ENCODE measurements around the gene SPPL2C.

SPPL2C gene

DNA sequence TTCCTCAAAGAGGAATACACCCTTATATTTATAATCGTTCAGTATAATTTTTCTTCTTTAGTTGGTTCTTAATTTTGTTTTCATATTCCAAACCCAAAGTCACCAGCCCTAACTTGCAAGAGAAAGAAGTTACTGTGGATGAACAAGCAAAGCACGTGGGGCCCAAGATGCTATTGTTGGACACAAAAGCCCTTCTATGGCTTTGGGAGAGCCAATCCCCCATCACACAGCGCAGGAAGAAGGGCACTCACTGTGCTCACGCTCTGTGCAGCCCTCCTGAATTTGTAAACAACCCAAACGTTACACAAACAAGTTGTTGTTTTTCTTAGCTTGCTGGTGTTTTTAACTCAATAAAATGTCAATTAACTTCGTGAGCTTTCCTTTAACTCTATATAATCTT lies 22.5 kb downstream of the SPPL2C start:
- Mint-ChIP-seq H3K4me3 (no peak overlapping the region), H3K27me3 (ENCODE audit: low read depth) (peaks cover 8% of the 10 kb centered on the region), H3K9me3 (no peaks in the 10 kb centered on the region), H3K36me3 (ENCODE audit: low read depth) (no peaks in the 10 kb centered on the region), H3K4me1 (ENCODE audit: low read depth) (peaks cover 9% of the 10 kb centered on the region), H3K27ac (no peak overlapping the region)
- no peak for DNase-seq (ENCODE audit: low spot score)

DNA sequence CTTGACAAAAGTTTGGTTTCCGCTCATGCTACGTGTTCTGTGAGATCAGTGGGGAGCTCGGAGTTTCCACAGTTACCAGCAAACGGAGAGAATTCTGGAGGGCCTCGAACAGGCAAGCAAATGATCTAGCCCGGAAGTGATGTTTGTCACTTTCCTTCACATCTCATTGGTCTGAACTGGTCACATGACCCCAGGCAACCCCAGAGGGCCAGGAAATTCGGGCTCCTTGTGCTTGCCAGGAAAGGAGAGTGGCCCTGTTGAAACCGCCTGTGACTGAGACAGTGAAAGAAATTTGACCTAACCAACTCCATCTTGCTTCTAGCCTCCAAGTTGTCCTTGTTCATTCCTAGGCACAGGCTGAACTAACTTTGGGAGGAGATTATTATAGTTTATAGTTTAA lies 23.0 kb downstream of the SPPL2C start:
- no peak overlapping the region for H3K27ac Mint-ChIP-seq
- H3K27me3 Mint-ChIP-seq (ENCODE audit: low read depth), result peaks cover 8% of the 10 kb centered on the region
- peaks cover 9% of the 10 kb centered on the region for H3K4me1 Mint-ChIP-seq (ENCODE audit: low read depth)
- H3K4me3 Mint-ChIP-seq, result no peak overlapping the region
- no peak for DNase-seq (ENCODE audit: low spot score)
- H3K36me3 Mint-ChIP-seq (ENCODE audit: low read depth), result no peaks in the 10 kb centered on the region
- H3K9me3 Mint-ChIP-seq, result no peaks in the 10 kb centered on the region

DNA sequence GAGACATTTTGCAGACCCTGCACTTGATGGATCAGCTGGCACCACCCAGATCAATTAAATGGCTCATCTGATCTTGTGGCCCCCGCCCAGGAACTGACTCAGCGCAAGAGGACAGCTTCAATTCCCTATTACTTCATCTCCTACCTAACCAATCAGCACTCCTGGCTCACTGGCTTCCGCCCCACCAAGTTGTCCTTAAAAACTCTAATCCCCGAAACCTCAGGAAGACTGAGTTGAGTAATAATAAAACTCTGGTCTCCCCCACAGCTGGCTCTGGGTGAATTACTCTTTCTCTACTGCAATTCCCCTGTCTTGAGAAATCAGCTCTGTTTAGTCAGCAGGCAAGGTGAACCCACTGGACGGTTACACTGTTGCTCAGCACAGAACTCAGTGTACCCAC lies 23.6 kb downstream of the SPPL2C start:
- no peak overlapping the region for H3K27ac Mint-ChIP-seq
- DNase-seq (ENCODE audit: low spot score), result no peak
- no peak overlapping the region for H3K4me3 Mint-ChIP-seq
- H3K27me3 Mint-ChIP-seq (ENCODE audit: low read depth), result peaks cover 8% of the 10 kb centered on the region
- no peaks in the 10 kb centered on the region for H3K36me3 Mint-ChIP-seq (ENCODE audit: low read depth)
- peaks cover 11% of the 10 kb centered on the region for H3K4me1 Mint-ChIP-seq (ENCODE audit: low read depth)
- H3K9me3 Mint-ChIP-seq, result no peaks in the 10 kb centered on the region

DNA sequence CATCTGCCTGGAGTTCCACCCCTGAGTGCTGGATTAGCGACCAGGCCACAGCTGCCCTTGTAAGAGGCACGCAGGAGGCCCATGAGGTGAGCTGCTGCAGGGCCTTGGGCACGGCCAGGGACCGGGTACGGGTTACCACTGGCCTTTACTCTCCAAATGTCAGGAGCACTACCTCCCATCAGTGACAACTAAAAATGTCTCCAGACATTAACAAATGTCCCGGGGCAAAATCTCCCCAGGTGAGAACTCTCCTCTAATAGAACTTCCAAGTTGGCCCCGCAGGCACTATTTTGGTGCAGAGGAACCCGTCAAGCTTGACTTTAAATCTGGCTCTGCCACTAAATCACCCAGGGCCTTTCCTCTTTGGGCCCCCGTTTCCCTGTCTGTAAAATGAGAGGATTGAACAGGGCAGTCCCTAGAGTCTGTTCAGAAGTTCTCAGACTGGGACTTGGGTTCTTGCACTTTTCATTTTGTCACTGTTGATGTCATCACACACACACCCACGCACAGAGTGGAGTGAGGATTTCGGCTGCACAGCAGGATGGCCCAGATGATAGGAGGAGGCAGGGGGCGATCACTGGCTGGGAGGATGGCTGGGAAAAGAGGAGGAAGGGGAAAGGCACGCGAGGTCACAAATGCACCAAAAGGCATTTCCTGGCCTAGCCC lies 25.1 kb downstream of the SPPL2C start:
- Mint-ChIP-seq H3K4me1 (ENCODE audit: low read depth) (peaks cover 14% of the 10 kb centered on the region), H3K9me3 (no peaks in the 10 kb centered on the region), H3K4me3 (no peak overlapping the region), H3K27ac (no peak overlapping the region), H3K27me3 (ENCODE audit: low read depth) (peaks cover 5% of the 10 kb centered on the region), H3K36me3 (ENCODE audit: low read depth) (no peaks in the 10 kb centered on the region)
- no peak for DNase-seq (ENCODE audit: low spot score)

DNA sequence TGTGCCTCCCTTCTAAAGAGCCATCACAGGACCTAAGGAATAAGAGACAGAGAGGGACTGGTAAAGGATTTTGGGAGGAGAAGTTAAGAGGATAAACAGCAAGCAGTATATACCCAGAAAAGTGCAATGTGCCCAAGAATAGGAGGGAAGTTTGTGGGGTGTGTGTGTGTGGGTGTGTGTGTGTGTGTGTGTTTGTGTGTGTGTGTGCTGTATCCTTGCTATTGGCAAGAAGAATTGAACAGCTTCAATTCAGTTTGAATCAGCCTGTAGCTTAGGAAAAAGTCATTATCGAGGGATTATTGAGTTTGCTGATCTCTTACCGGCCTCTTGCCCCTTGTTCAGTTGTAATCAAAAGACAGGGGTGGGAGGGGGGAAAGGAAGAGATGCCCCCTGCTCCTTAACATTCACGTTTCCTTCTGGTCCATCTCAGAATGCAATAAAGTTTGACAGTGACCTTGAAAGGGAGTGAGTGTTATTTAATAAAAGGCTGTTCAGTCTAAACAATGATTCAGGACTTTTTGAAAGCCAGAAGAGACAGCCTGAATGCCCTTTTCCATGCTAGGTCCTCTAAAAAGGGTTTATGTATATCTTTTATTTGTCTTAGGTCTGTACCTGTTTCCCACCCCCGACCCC lies 25.8 kb downstream of the SPPL2C start:
- Mint-ChIP-seq H3K36me3 (ENCODE audit: low read depth) (no peaks in the 10 kb centered on the region), H3K9me3 (no peaks in the 10 kb centered on the region), H3K27me3 (ENCODE audit: low read depth) (peaks cover 2% of the 10 kb centered on the region), H3K4me3 (no peak overlapping the region), H3K4me1 (ENCODE audit: low read depth) (peaks cover 14% of the 10 kb centered on the region), H3K27ac (no peak overlapping the region)
- DNase-seq (ENCODE audit: low spot score), result no peak

DNA sequence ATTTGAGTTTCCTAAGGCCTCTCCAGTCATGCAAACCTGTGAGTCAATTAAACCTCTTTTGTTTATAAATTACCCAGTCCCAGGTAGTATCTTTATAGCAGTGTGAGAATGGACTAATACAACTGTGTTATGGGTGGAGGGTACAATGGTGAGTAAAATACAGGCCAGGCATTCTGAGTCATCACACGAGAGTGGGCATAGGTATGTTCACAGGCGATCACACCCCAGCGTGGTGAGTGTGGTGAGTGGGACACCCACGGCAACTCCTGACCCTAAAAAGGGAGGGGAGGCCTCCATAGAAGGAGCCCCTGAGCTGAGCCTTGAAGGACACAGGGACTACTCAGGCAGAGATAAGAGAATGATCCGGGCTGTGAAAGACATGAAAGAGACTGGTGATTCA lies 27.0 kb downstream of the SPPL2C start:
- H3K4me3 Mint-ChIP-seq, result no peak overlapping the region
- H3K27me3 Mint-ChIP-seq (ENCODE audit: low read depth), result peaks cover 6% of the 10 kb centered on the region
- H3K4me1 Mint-ChIP-seq (ENCODE audit: low read depth), result peaks cover 14% of the 10 kb centered on the region
- no peak overlapping the region for H3K27ac Mint-ChIP-seq
- no peaks in the 10 kb centered on the region for H3K9me3 Mint-ChIP-seq
- peak; percentile 26 for DNase-seq (ENCODE audit: low spot score)
- H3K36me3 Mint-ChIP-seq (ENCODE audit: low read depth), result no peaks in the 10 kb centered on the region

DNA sequence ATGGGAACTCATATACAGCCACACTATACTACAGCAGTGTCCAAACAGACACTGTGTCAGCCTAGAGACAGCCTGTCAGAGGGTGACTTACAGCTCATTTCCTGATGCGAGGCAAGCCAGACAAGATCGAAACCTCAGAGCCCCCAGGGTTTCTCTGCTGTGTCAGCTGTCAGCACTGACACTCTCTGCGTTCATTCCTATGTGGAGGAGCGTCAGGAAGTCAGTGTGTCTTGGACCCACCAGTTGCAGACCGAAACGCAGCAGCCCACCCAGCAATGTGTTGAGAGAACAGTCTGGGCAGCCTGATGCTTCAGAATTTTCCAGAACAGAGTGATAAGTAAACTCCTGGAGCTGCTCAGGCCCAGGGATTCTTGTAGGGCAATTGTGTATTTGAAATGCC lies 29.0 kb downstream of the SPPL2C start:
- peak overlapping the region; percentile 64 for H3K27ac Mint-ChIP-seq
- H3K4me3 Mint-ChIP-seq, result peak overlapping the region; percentile 68
- peaks cover 14% of the 10 kb centered on the region for H3K4me1 Mint-ChIP-seq (ENCODE audit: low read depth)
- peak; percentile 42 for DNase-seq (ENCODE audit: low spot score)
- no peaks in the 10 kb centered on the region for H3K36me3 Mint-ChIP-seq (ENCODE audit: low read depth)
- no peaks in the 10 kb centered on the region for H3K9me3 Mint-ChIP-seq
- peaks cover 6% of the 10 kb centered on the region for H3K27me3 Mint-ChIP-seq (ENCODE audit: low read depth)

DNA sequence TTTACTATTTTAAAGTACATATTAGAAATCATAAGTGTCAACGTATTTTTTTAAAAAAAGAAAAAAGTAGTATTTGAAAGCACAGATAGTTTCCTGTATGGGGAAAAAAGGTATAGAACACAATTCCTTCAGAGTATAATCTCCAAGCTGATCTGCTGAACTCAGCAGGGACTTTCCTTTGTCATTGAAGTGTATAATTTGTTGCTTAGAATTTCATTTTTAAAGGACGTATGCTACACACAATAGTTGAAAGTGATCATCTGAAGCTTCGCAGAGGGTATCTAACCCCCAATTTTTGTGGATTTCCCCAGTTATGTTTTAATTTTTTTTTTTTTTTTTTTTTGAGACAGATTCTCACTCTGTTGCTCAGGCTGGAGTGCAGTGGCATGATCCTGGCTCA lies 29.5 kb downstream of the SPPL2C start:
- no peaks in the 10 kb centered on the region for H3K9me3 Mint-ChIP-seq
- no peaks in the 10 kb centered on the region for H3K36me3 Mint-ChIP-seq (ENCODE audit: low read depth)
- peaks cover 6% of the 10 kb centered on the region for H3K27me3 Mint-ChIP-seq (ENCODE audit: low read depth)
- no peak for DNase-seq (ENCODE audit: low spot score)
- no peak overlapping the region for H3K27ac Mint-ChIP-seq
- H3K4me3 Mint-ChIP-seq, result no peak overlapping the region
- peaks cover 14% of the 10 kb centered on the region for H3K4me1 Mint-ChIP-seq (ENCODE audit: low read depth)

DNA sequence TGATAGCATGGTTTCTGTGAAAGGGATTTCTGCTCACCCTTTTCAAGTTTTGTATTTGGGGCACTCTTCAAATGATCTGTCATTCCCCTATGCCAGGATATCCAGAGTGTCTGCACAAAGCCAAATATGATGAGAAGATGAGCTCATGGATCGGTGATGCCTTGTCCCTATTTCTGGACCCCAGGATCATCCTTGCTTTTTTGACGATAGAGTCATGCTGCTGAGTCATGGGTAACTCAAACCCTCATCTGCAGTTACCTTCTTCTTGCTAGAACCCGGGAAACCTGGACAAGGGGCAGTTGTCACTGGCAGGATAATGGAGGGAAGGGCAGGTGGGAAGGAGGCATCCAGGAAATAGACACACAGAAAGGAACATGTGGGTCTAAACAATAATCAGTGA lies 31.9 kb downstream of the SPPL2C start:
- Mint-ChIP-seq H3K9me3 (no peaks in the 10 kb centered on the region), H3K4me3 (no peak overlapping the region), H3K27me3 (ENCODE audit: low read depth) (peaks cover 6% of the 10 kb centered on the region), H3K4me1 (ENCODE audit: low read depth) (peaks cover 10% of the 10 kb centered on the region), H3K36me3 (ENCODE audit: low read depth) (no peaks in the 10 kb centered on the region), H3K27ac (no peak overlapping the region)
- no peak for DNase-seq (ENCODE audit: low spot score)

DNA sequence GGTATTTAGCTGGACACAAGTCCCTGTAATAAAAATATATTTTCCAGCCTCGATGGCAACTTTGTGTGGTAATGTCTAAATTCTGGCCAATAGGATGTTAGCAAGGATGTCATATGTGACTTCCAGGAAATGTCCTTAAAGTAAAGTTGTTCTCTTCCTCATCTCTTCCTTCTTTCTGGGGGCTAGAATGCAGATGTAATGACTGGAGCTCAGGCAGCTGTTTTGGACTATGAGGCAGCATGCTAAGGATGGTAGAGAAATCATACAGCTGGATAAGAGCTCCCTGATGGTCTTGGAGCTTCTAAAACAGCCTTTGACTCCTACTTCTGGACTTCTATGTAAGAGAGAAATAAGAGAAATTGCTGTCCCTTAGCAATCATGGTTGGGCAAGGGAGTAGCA lies 32.8 kb downstream of the SPPL2C start:
- no peak for DNase-seq (ENCODE audit: low spot score)
- peaks cover 6% of the 10 kb centered on the region for H3K27me3 Mint-ChIP-seq (ENCODE audit: low read depth)
- H3K36me3 Mint-ChIP-seq (ENCODE audit: low read depth), result no peaks in the 10 kb centered on the region
- peaks cover 11% of the 10 kb centered on the region for H3K4me1 Mint-ChIP-seq (ENCODE audit: low read depth)
- no peaks in the 10 kb centered on the region for H3K9me3 Mint-ChIP-seq
- H3K4me3 Mint-ChIP-seq, result no peak overlapping the region
- no peak overlapping the region for H3K27ac Mint-ChIP-seq

DNA sequence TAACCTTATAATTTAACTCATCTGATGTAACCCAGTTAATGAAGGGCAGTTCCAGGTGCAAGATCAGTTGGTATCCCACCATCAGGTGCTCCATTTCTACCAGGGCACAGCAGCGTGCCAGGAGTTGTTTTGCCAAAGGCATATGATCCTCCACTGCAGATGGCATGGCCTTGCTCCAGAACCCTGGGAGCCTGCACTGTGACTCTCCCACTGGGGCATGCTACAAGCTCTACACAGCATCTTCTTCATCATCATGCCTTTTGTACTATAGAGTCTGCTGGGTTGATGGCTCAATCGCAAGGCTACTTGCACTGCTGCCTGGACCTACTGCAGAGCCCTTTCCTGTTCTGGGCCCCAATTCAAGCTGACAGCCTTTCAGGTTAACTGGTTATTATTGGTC lies 38.4 kb downstream of the SPPL2C start:
- Mint-ChIP-seq H3K4me1 (ENCODE audit: low read depth) (peaks cover 6% of the 10 kb centered on the region), H3K27me3 (ENCODE audit: low read depth) (no peaks in the 10 kb centered on the region), H3K4me3 (no peak overlapping the region), H3K9me3 (no peaks in the 10 kb centered on the region), H3K27ac (no peak overlapping the region), H3K36me3 (ENCODE audit: low read depth) (no peaks in the 10 kb centered on the region)
- DNase-seq (ENCODE audit: low spot score), result no peak

DNA sequence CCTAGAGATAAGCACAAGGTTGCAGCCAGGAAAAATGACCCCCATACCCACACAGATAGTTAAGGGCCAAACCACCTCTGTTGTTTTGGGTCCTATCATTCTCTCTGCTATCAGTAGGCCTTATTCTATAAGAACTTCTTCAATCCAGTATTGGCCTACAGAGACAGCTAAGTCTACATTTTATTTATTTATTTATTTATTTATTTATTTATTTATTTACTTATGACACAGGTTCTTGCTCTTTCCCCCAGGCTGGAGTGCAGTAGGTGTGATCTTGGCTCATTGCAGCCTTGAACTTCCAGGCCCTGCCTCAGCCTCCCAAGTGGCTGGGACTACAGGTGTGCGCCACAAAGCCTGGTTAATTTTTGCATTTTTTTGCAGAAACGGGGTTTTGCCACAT lies 42.2 kb downstream of the SPPL2C start:
- peaks cover 6% of the 10 kb centered on the region for H3K4me1 Mint-ChIP-seq (ENCODE audit: low read depth)
- no peak for DNase-seq (ENCODE audit: low spot score)
- no peak overlapping the region for H3K27ac Mint-ChIP-seq
- peaks cover 13% of the 10 kb centered on the region for H3K27me3 Mint-ChIP-seq (ENCODE audit: low read depth)
- no peak overlapping the region for H3K4me3 Mint-ChIP-seq
- H3K9me3 Mint-ChIP-seq, result no peaks in the 10 kb centered on the region
- H3K36me3 Mint-ChIP-seq (ENCODE audit: low read depth), result no peaks in the 10 kb centered on the region

DNA sequence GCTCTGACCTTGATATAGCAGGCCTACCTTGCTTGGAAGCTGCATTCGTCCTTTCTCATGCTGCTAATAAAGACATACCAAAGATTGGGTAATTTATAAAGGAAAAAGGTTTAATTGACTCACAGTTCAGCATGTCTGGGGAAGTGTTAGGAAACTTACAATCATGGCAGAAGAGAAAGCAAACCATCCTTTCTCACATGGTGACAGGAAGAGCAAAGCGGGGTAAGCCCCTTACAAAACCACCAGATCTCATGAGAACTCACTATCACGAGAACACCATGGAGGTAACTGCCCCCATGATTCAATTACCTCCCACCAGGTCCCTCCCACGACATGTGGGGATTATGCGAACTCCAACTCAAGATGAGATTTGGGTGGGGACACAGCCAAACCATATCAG lies 43.7 kb downstream of the SPPL2C start:
- Mint-ChIP-seq H3K4me3 (no peak overlapping the region), H3K4me1 (ENCODE audit: low read depth) (no peaks in the 10 kb centered on the region), H3K36me3 (ENCODE audit: low read depth) (no peaks in the 10 kb centered on the region), H3K27ac (no peak overlapping the region), H3K9me3 (no peaks in the 10 kb centered on the region), H3K27me3 (ENCODE audit: low read depth) (peaks cover 21% of the 10 kb centered on the region)
- DNase-seq (ENCODE audit: low spot score), result no peak

DNA sequence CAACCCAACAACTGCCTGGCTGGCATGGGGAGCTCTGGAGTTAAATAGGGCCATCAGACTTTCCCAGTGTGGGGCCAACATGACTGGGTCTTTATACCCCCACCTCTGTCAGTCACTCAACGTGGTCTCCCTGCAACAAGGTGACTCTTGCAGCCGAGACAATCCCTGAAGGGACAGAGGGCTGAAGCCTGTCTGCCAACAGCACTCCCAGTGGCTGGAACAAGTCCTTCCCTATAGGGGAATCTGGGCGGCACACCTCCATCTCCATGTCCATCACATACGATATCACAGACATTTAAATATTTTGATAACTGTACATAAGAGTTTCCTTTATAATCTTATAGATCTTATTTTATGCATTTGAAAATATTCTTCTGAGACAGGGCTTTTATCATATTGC lies 44.9 kb downstream of the SPPL2C start:
- Mint-ChIP-seq H3K27me3 (ENCODE audit: low read depth) (peaks cover 28% of the 10 kb centered on the region), H3K9me3 (no peaks in the 10 kb centered on the region), H3K4me1 (ENCODE audit: low read depth) (no peaks in the 10 kb centered on the region)

DNA sequence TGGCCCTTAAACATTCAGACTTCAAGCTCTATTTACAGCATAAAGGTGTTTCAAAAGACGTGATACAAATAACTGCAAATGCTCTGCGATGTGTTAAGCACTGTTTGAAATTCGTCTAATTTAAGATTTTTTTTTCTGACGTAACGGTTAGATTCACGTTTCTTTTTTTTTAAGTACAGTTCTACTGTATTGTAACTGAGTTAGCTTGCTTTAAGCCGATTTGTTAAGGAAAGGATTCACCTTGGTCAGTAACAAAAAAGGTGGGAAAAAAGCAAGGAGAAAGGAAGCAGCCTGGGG lies 49.0 kb downstream of the SPPL2C start:
- Mint-ChIP-seq H3K27ac (peak overlapping the region; percentile 36), H3K4me3 (peak overlapping the region; percentile 77), H3K4me1 (ENCODE audit: low read depth) (peaks cover 5% of the 10 kb centered on the region), H3K9me3 (no peaks in the 10 kb centered on the region), H3K27me3 (ENCODE audit: low read depth) (peaks cover 60% of the 10 kb centered on the region), H3K36me3 (ENCODE audit: low read depth) (no peaks in the 10 kb centered on the region)
- no peak for DNase-seq (ENCODE audit: low spot score)

More for the DNA sequence above, 44.9 kb downstream of the SPPL2C start:
- DNase-seq (ENCODE audit: low spot score), result no peak
- H3K4me3 Mint-ChIP-seq, result no peak overlapping the region
- H3K27ac Mint-ChIP-seq, result no peak overlapping the region
- no peaks in the 10 kb centered on the region for H3K36me3 Mint-ChIP-seq (ENCODE audit: low read depth)

All from T-helper 2 cell treated with Interferon-gamma antibody and Interleukin-4, amounts not matched to agents 5 μg/mL and 100 μg/mL, for 36 hours (primary cell).